ENCODE data around the gene GNB1. TPM values are rescaled to one million over a fixed set of nuclear protein-coding genes. Genes with fewer than 3 reads are reported as not detected.

GNB1 gene
- total RNA-seq, 1 donor from 2014 or later, result 159 TPM

DNA sequence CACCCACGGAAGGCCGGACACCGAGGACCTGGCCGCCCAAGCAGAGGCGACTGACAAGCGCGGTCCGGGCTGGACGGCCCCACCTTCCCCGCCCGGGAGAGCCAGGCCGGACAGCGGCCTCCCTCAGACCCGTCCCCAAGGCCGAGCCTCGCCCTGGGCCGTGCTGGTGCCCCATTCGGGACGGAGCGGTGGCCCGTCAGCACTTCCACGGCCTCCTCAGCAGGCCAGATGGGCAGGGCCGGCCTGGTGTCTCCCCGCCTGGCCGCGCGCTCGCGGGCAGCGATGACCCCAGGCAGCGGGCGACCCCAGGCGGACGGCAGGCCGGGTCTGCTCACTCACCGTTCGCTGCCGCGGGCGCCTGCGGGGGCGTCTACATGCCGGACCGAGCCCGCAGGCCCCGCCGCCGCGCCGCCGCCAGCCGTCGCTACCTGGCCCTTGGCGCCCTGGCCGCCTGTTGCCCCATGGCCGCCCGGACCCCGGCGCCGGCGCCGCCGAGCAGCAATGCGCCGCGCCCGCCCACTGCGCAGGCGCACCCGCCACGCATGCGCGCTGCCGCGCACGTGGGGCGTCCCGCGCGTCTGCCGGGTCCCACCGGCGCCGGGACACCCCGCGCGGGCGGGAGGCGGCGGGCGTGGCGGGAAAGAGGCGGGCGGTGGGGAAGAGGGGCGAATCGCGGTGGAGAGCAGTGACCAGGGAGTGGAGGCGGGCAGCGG, 112.8 kb downstream of the GNB1 start, which contains the start of gene NADK:
Gene NADK, minus strand, starts transcription at position 521 of the 713 bp plus-strand sequence. CDS start 13,064 bp downstream, outside the sequence.
- H3K36me3 ChIP-seq, result no peaks in the 10 kb centered on the region
- peak in 1 of 2 donors; percentile 81 for DNase-seq (ENCODE audit: extremely low spot score in 2 of 2)
- H3K27ac ChIP-seq, result peak within 1 kb of the TSS; percentile 93
- intact Hi-C loops (cut with DNase I), result loop anchor here (5.0 kb wide), 1 partner anchor 129 kb away; no protein-coding TSS in a partner anchor
- peaks cover 80% of the 10 kb centered on the region for H3K4me1 ChIP-seq
- no peaks in the 10 kb centered on the region for H3K27me3 ChIP-seq
- peak within 1 kb of the TSS; percentile 86 to 99 for H3K4me3 ChIP-seq
- H3K9me3 ChIP-seq, result no peaks in the 10 kb centered on the region
- TF ChIP-seq POLR2AphosphoS5 (IDR thresholded peaks at IDR 0.05; ENCODE audit: insufficient read depth in 1 of 2, low read depth in 1 of 2), result no peak
- TF ChIP-seq POLR2A (IDR thresholded peaks at IDR 0.05), result peak in 1 of 2 donors; percentile 63

DNA sequence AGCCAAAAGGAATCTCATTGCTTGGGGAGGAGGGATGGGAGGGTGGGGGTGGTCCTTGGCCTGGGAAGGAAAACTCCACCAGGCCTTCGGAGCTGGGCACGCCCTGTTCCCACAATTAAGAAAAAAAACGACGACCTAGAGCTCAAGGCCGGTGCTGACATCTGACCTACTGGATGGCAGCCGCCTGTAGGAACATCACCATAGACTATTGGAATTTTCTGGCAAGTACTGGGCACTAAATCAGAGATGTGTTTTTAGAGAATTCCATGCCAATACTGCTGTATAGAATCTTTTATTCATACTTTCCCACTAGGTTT, 113.3 kb downstream of the GNB1 start:
- Histone ChIP-seq H3K36me3 (peaks cover 0 to 2% of the 10 kb centered on the region in 2 donors), H3K27me3 (no peaks in the 10 kb centered on the region), H3K9me3 (no peaks in the 10 kb centered on the region), H3K27ac (peak overlapping the region; percentile 93), H3K4me1 (peaks cover 74% of the 10 kb centered on the region), H3K4me3 (peak overlapping the region; percentile 86 to 99)
- TF ChIP-seq POLR2AphosphoS5 (IDR thresholded peaks at IDR 0.05; ENCODE audit: insufficient read depth in 1 of 2, low read depth in 1 of 2) (peak; percentile 21 to 63), POLR2A (IDR thresholded peaks at IDR 0.05) (no peak)
- intact Hi-C loops (cut with DNase I), result loop anchor here (5.0 kb wide), 1 partner anchor 130 kb away; no protein-coding TSS in a partner anchor
- peak in 1 of 2 donors; percentile 85 for DNase-seq (ENCODE audit: extremely low spot score in 2 of 2)

DNA sequence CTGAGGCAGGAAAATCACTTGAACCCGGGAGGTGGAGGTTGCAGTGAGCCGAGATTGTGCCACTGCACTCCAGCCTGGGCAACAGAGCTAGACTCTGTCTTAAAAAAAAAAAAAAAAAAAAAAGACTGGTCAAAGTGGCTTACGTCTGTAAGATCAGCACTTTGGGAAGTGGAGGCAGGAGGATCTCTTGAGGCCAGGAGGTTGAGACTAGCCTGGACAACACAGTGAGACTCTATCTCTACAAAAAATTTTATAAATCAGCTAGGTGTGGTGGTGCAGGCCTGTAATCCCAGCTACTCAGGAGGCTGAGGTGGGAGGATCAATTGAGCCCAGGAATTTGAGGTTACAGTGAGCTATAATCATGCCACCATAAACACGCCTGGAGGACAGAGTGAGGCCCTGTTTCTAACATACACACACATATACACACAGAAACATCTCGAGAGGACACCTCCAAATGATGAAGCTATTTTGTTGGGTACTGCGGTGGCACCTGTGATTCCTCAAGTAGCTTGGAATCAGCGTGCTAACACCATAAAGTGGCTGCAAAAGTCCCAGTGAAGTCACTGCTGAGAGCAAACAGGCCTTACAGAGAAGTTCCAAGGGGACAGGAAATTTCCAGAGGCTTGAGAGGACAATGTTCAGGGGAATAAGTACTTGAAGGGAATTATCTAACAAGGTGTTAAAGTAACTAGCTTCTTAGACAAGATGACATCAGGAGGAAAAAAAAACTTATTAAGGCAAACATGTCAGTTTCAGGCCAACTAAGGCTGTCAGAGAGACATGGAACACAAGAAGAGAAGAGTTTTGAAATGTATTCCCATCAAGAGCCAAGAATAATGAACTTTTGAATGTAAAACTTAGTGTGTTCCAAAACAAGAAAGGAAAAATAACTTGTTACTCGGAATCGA, 114.0 kb downstream of the GNB1 start:
- Histone ChIP-seq H3K27me3 (no peaks in the 10 kb centered on the region), H3K36me3 (peaks cover 0 to 8% of the 10 kb centered on the region in 2 donors), H3K4me3 (peak overlapping the region; percentile 86 to 99), H3K9me3 (no peaks in the 10 kb centered on the region), H3K27ac (peak overlapping the region; percentile 93), H3K4me1 (peaks cover 68% of the 10 kb centered on the region)
- intact Hi-C loops (cut with DNase I), result loop anchor here (5.0 kb wide), 1 partner anchor 130 kb away; no protein-coding TSS in a partner anchor
- no peak for TF ChIP-seq POLR2AphosphoS5 (IDR thresholded peaks at IDR 0.05; ENCODE audit: insufficient read depth in 1 of 2, low read depth in 1 of 2)
- no peak for TF ChIP-seq POLR2A (IDR thresholded peaks at IDR 0.05)
- TF ChIP-seq, protein P1, sequence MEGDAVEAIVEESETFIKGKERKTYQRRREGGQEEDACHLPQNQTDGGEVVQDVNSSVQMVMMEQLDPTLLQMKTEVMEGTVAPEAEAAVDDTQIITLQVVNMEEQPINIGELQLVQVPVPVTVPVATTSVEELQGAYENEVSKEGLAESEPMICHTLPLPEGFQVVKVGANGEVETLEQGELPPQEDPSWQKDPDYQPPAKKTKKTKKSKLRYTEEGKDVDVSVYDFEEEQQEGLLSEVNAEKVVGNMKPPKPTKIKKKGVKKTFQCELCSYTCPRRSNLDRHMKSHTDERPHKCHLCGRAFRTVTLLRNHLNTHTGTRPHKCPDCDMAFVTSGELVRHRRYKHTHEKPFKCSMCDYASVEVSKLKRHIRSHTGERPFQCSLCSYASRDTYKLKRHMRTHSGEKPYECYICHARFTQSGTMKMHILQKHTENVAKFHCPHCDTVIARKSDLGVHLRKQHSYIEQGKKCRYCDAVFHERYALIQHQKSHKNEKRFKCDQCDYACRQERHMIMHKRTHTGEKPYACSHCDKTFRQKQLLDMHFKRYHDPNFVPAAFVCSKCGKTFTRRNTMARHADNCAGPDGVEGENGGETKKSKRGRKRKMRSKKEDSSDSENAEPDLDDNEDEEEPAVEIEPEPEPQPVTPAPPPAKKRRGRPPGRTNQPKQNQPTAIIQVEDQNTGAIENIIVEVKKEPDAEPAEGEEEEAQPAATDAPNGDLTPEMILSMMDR (IDR thresholded peaks at IDR 0.05), result no peak
- DNase-seq (ENCODE audit: extremely low spot score in 2 of 2), result peak in 1 of 2 donors; percentile 81

DNA sequence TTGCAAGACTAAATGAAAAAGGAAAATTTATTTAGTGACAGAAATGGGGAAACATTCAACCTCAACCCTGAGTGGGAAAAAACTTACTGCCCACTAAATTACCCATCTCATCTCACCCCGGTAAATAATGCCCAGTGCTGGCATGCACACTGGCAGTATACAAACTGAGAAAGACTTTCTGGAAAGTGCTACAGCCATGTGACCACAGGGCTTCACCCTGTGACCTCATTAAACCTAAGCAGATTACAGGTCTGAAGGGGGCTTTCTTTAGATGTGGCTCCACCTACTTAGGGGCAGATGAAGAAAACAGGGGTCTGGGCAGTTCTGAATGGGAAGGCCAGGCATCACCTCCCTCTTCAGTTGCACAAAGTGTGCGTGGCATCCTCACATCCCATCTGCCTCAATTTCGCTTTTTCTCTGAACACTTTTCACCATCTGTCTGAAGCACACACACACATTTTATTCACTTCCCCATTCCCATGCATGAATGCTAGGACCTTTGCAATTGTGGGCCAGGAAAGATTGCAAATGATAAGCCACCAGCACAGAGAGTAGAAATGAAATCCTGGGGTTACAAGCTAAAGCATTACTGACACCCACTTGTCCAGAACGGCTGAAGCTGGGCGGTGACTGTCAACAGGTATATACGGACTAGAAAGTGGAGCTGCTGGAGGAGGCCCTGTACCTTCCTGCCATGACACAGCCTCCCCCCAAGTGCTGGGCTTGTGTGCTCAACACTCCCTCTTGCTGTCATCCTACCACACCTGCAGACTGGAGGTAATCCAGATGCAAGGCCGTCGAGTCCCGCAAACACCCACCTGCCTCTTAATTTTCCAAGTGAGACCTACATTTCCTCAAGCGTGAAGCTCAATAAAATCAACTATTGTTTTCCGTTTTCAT, 115.3 kb downstream of the GNB1 start:
- H3K27ac ChIP-seq, result peak overlapping the region; percentile 93
- intact Hi-C loops (cut with DNase I), result loop anchor here (5.0 kb wide), 1 partner anchor 132 kb away; no protein-coding TSS in a partner anchor

DNA sequence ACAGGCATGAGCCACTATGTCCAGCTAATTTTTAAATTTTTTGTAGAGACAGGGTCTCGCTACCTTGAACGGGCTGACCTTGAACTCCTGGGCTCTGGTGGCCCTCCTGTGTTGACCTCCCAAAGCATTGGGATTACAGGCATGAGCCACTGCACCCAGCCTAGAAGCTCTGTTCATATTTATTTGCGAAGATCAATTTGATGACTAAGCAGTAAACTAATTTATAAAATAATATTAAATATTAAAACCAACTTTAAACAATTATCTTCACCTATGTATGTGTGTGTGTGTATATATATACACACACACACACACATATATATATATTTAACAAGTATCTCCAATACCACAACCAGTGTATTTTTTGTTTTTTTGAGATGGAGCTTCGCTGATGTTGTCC, 117.0 kb downstream of the GNB1 start:
- peaks cover 40% of the 10 kb centered on the region for H3K4me1 ChIP-seq
- H3K4me3 ChIP-seq, result no peak overlapping the region
- H3K9me3 ChIP-seq, result peaks cover 10% of the 10 kb centered on the region
- intact Hi-C loops (cut with DNase I), result no loop called here
- DNase-seq (ENCODE audit: extremely low spot score in 2 of 2), result no peak
- no peak overlapping the region for H3K27ac ChIP-seq
- H3K27me3 ChIP-seq, result no peaks in the 10 kb centered on the region
- peaks cover 0 to 16% of the 10 kb centered on the region in 2 donors for H3K36me3 ChIP-seq
- TF ChIP-seq, protein P1 (IDR thresholded peaks at IDR 0.05), result no peak
- TF ChIP-seq POLR2A (IDR thresholded peaks at IDR 0.05) (no peak), POLR2AphosphoS5 (IDR thresholded peaks at IDR 0.05; ENCODE audit: insufficient read depth in 1 of 2, low read depth in 1 of 2) (no peak)

More for the DNA sequence above, 115.3 kb downstream of the GNB1 start:
- H3K36me3 ChIP-seq, result peaks cover 0 to 13% of the 10 kb centered on the region in 2 donors
- peaks cover 56% of the 10 kb centered on the region for H3K4me1 ChIP-seq
- DNase-seq (ENCODE audit: extremely low spot score in 2 of 2), result no peak
- TF ChIP-seq POLR2A (IDR thresholded peaks at IDR 0.05) (no peak), POLR2AphosphoS5 (IDR thresholded peaks at IDR 0.05; ENCODE audit: insufficient read depth in 1 of 2, low read depth in 1 of 2) (no peak)
- TF ChIP-seq, protein P1 (IDR thresholded peaks at IDR 0.05), result no peak
- no peak overlapping the region for H3K4me3 ChIP-seq
- peaks cover 5% of the 10 kb centered on the region for H3K9me3 ChIP-seq
- H3K27me3 ChIP-seq, result no peaks in the 10 kb centered on the region

All from vagina (tissue), 2 donors.